Right renal pelvis (tissue), 4 donors: ENCODE data around the gene CEP135. TPM values are rescaled to one million over a fixed set of nuclear protein-coding genes. Genes with fewer than 3 reads are reported as not detected.
"Not testable (repeated sequence)": the region's sequence is repeated elsewhere in the genome, so short reads cannot be mapped to it uniquely, and the experiment has no call there.

Experiments used
- DNase-seq, 4 donors: peaks; one replicate each; pipeline ENCODE4 v3.0.0-alpha.2; 2013; ENCODE audit warnings: low read depth in 4 of 4, low spot score in 3 of 4, missing footprints in 1 of 4
- polyA plus RNA-seq, 4 donors: library from polyadenylated mRNA; unstranded; fragments of 120-200 nt; gene quantifications; one replicate each; pipeline ENCODE4 v1.2.1, GENCODE V29; 2013; ENCODE audit not compliant: insufficient read length in 4 of 4

CEP135 gene
- polyA plus RNA-seq, 4 donors = 12.5 to 18.0 (median 14.4) TPM

GRCh38 chr4:55941881-55942396, 6.8 kb upstream of the CEP135 start:
- no peak for DNase-seq

DNA sequence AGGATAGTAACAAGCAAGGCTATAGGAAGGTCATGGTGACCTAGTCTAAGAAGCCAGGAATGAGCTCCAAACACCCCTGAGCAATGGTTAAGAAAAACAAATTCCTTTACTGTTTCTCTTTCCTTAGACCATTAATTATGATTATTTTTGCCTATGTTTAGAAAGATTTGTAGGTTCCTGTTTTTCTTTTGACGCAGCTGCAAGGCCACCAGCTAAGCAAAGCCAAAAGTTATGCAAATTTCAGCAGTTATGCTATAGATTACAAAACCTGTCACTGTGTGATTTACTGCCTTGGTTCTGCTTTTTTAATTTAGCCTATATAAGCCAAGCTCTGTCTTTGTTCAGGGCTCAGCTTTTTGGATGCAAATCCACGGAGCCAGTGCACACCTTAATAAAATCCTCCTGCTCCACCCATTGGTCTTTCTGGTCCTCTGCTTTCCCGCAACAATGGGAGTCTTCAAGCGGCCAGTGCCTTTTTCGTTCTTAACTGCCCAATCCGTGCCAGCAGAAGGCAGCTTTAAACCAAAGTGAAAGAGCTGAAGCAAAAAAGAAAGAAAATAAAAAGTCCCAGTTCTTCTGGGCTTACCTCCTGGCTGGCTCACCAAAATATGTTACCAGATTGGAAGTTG, 1.4 kb upstream of the CEP135 start:
- DNase-seq = no peak

DNA sequence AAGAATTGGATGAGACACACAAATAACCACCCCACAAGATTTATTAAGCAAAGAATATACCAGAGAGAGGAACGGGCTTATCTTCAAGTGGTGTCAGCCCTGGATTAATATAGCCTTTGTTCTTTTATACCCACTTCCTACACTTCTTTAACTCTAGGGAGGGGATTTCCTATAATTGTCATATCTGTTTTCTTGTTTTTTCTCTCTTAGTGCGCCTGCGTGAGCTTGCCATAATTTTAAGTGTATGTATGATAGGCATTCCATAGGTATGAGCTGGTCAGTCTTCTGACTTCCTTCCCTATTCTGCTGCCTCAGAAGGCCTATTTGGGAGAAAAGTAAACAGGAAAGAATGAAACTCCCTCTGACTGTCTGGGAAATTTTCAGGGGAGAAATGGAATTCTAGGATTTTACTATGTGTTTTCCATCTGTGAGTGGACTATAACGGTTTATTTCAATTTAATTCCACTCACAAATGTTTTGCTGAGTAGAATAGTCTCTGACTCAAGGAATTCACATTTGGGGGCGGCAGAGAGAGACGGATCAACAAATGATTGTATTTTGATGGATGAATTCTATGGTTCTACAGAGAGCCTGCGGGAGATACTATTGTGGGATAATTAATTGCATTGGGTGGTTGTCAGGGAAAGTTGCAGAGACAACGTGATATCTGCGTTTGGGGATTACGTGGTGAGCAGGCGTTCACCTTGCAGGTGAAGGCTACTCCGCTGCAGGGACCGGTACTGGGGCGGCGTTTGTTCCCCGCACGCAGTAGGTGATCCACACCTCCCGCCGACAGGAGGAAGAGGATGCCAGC, 626 bp upstream of the CEP135 start:
- no peak for DNase-seq

GRCh38 chr4:55949482-55949802, 697 bp downstream of the CEP135 start:
- DNase-seq = no peak

- no peak for DNase-seq
Measured at GRCh38 chr4:55951191-55951922, 2.6 kb downstream of the CEP135 start.

- DNase-seq = no peak
Measured at GRCh38 chr4:55955710-55956109, 7.0 kb downstream of the CEP135 start.

- no peak for DNase-seq
Measured at GRCh38 chr4:55959655-55960054, 10.9 kb downstream of the CEP135 start.

GRCh38 chr4:55964046-55964445, 15.3 kb downstream of the CEP135 start:
- no peak for DNase-seq

DNA sequence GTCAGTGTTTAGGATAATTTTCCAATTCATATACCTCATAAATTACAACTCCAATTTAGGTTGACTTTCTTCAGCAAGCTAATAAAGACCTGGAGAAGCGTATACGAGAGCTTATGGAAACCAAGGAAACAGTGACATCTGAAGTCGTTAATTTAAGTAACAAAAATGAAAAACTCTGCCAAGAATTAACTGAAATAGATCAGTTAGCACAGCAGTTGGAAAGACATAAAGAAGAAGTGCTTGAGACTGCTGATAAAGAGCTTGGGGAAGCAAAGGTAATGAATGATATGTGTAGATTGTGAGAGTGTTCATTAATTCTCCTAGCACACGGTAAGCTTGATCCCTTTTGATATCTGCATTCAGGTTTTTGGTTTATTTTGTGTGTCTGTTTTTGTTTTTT, 16.8 kb downstream of the CEP135 start:
- no peak for DNase-seq

- DNase-seq = not testable (repeated sequence)
Measured at GRCh38 chr4:55966324-55966723, 17.6 kb downstream of the CEP135 start.

- DNase-seq = no peak
Measured at GRCh38 chr4:55967376-55967775, 18.6 kb downstream of the CEP135 start.

DNA sequence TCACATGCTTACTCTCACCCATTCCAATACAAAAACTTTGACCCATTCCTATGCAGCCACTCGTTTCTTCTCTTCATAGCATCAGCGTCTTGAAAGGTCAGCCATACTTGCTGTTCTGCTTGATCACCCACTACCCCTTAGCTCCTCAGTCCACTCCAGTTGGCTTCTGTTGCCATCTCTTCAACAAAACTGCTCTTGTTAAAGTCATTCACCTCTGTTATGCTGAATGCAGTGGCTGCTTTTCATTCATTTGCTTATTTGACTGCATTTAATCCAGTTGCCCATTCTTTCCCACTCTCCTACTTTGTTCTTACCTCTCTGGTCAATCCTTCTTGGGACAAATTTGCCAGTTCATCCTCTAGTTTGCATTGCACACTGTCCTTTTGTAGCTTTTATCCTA, 24.9 kb downstream of the CEP135 start:
- no peak for DNase-seq

DNA sequence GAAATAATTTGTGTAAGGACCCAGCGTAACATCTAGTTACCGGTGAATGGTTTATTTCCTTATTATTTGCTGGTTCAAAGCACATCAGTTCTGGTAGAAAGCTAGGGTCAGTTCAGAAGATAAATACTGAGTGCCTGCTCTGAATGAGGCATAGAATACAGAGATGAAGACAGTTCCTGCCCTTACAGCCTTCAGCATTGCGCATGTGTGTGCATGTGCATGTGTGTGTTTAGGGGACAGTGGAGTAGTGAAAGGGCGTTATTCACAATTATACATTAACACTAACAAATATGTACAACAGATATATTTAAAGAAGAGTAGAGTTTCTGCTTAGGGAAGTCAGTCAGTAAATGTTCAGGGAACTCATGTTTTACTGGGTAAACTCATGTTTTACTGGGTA, 29.1 kb downstream of the CEP135 start:
- no peak for DNase-seq

DNA sequence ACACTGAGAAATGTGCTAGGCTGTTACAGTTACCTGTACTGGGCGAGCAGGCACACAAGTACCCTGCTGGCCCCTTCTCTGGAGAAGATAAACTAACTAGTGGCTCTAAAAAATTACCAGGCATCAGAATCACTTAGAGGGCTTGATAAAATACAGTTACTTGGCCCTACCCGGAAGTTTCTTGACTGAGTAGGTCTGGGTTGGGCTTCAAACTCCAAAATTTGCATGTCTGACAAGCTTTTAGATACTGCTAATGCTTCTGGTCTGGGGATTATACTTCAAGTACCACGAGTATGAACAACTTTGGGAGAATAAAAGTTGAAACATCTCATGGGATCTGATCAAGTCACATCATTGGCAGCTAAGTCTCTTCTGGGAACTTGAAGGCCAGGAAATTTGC, 30.8 kb downstream of the CEP135 start:
- no peak for DNase-seq

DNA sequence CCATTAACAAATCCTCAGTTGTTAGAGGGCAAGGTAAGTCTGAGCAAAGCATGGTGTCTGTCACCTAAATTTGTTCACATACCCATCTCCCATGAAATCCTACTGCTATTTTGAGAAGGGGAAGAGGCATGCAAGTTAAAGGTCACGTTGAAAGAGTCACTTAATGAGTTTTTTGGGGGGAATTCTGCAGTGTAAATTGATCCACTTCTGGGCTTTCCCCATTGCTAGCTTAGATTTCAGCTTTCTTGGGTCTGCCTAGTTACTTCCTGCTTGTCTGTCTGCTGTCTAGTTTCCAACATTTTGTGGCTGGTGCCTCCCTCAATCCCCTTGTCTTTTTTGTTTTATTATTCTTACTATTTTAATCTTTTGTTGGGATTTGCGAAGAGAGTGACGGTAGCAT, 32.0 kb downstream of the CEP135 start:
- DNase-seq = no peak

- no peak for DNase-seq
Measured at GRCh38 chr4:55982976-55983375, 34.2 kb downstream of the CEP135 start.

DNA sequence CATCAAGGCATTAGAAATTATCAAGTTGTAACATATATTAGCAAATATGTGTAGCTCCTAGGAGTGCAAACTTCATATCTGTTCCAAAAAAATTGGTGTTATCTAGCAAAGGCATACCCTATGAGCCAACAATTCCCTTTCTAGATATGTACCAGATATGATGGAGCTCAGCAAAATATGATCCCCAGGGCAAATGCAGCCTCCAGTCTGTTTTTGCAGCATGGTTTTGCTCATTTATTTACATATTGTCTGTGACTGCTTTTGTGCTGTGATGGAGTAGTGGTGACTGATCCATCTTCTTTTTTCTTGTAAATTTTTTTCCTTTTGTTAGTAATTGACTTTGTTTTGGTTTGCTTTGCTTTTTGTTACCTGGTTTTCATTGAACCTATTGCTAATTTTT, 41.0 kb downstream of the CEP135 start:
- DNase-seq = no peak

DNA sequence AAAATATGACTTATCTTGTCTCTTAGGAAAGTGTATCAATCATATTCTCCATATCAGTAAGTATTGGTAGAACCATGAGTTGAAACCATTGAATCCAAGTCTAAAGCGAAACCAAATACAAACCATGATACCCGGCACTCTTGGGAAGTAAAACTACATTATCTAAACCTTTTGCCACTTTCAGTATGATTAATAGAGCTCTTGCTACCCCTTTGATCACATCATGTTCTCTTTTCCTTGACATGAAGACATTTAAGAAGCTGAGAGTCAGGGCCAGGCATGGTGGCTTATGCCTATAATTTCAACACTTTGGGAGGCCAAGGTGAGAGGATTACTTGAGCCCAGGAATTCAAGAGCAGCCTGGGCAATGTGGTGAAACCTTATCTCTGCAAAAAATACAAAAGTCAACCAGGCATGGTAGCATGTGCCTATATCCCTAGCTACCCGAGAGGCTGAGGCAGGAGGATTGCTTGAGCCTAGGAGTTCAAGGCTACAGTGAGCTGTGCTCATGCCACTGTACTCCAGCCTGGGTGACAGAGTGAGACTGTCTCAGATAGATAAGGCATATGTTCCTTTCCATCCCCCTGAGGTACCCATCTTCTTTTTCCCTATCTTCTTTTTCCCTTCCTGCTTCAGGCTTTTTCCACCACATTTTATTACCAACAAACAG, 45.4 kb downstream of the CEP135 start:
- DNase-seq = no peak

DNA sequence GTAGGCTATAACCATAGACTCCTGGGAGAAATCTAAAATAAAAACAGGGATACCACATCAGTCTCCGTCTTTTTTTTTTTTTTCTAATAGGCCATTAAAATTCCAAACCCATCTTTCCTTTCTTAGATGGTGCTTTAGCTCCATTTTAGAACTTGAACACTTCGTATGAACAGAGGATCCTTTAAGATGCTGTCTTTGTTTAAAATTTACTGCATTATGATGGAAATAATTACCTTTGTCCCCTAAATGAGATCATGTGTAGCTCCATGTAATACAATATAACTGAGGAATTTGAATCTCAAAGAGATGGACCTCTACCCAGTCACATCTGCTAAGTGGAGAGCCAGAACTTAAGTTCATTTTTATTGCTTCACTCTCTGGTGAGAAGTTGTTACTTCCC, 47.9 kb downstream of the CEP135 start:
- DNase-seq = no peak

GRCh38 chr4:56003606-56004005, 54.9 kb downstream of the CEP135 start:
- no peak for DNase-seq

DNA sequence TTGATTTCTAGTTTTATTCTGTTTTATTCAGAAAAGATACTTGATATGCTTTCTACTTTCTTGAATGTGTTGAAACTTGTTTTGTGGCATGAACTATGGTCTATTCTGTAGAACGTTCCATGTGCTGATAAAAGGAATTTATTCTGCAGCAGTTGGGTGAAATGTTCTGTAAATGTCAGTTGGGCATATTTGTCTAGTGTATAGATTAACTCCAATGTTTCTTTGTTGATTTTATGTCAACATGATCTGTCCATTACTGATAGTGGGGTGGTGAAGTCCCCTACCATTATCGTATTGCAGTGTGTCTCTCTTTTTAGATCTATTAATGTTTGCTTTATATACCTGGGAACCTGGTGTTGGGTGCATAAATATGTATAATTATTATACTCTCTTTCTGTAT, 55.5 kb downstream of the CEP135 start:
- no peak for DNase-seq
